H1 (cell line): ENCODE results near the gene MBNL1. TPM values are rescaled to one million over a fixed set of nuclear protein-coding genes. Genes with fewer than 3 reads are reported as not detected.

Experiments used
- CTCF ChIA-PET: fragments of 300-600 bp; sonication (Branson Sonifier 250); formaldehyde crosslinking; loops from one replicate; lab custom pipeline; 2021; ENCODE audit not compliant: partially characterized antibody; lab: Charles Lee
- POLR2A ChIA-PET: fragments of 300-600 bp; sonication (Branson Sonifier 250); formaldehyde crosslinking; loops from one replicate; lab custom pipeline; 2021; ENCODE audit warnings: inconsistent platforms; ENCODE audit not compliant: partially characterized antibody; lab: Charles Lee
- DNase-seq, 2 experiments: peaks; one replicate each; pipeline versions ENCODE4 v3.0.0 to v3.0.0-alpha.2; 2010 to 2022; ENCODE audit warnings: low spot score in 2 of 2, low read depth in 1 of 2, mixed read lengths in 1 of 2
- FAIRE-seq: peaks from 2 replicates; lab custom pipeline; 2011; peaks lifted over from hg19 to GRCh38; lab: Jason Lieb, UNC
- H2AFZ ChIP-seq: 2 replicates; pipeline ENCODE4 v1.8.1; 2012; ENCODE audit warnings: low read length, inconsistent platforms
- H2AK5ac ChIP-seq: 2 replicates; pipeline ENCODE4 v1.6.1; 2013; ENCODE audit warnings: low read depth, low read length
- H2BK120ac ChIP-seq: replicated peaks from 2 replicates; pipeline ENCODE3; 2013; ENCODE audit warnings: low read depth, low read length, inconsistent platforms
- H2BK12ac ChIP-seq: 2 replicates; pipeline ENCODE4 v1.6.1; 2013; ENCODE audit warnings: low read depth, low read length
- H2BK15ac ChIP-seq: 2 replicates; pipeline ENCODE4 v1.6.1; 2013; ENCODE audit warnings: low read length
- H2BK20ac ChIP-seq: 2 replicates; pipeline ENCODE4 v1.6.1; 2013; ENCODE audit warnings: low read length
- H2BK5ac ChIP-seq: 2 replicates; pipeline ENCODE4 v1.6.1; 2013; ENCODE audit warnings: low read depth, low read length
- H3K14ac ChIP-seq: 2 replicates; pipeline ENCODE4 v1.6.1; 2013; ENCODE audit warnings: inconsistent platforms; ENCODE audit not compliant: insufficient read length
- H3K18ac ChIP-seq: 2 replicates; pipeline ENCODE4 v1.6.1; 2013; ENCODE audit warnings: low read length; ENCODE audit errors: extremely low read depth
- H3K23ac ChIP-seq: 2 replicates; pipeline ENCODE4 v1.6.1; 2013; ENCODE audit warnings: inconsistent platforms; ENCODE audit not compliant: insufficient read length
- H3K23me2 ChIP-seq: 2 replicates; pipeline ENCODE4 v1.6.1; 2013; ENCODE audit warnings: low read depth, low read length
- H3K27ac ChIP-seq: 2 replicates; pipeline ENCODE4 v1.6.1; 2011; ENCODE audit warnings: low read depth, low read length, inconsistent platforms
- H3K27me3 ChIP-seq, 4 experiments: replicated peaks in 1 of 4; 1 replicate in 1 of 4; 2 replicates in 3 of 4; pipeline versions ENCODE4 v1.6.1 to v1.8.1; 2011 to 2013; ENCODE audit warnings: low read length in 3 of 4, mild to moderate bottlenecking in 3 of 4, inconsistent platforms in 2 of 4, mixed read lengths in 2 of 4, moderate library complexity in 1 of 4; ENCODE audit not compliant: control insufficient read depth in 3 of 4, insufficient read depth in 3 of 4; ENCODE audit errors: extremely low read depth in 1 of 4
- H3K36me3 ChIP-seq, 4 experiments: 2 replicates each; pipeline versions ENCODE4 v1.6.1 to v1.8.1; 2011 to 2013; ENCODE audit warnings: mild to moderate bottlenecking in 4 of 4, low read length in 3 of 4, moderate library complexity in 2 of 4, control low read depth in 1 of 4, inconsistent platforms in 1 of 4; ENCODE audit not compliant: insufficient read depth in 4 of 4, control insufficient read depth in 2 of 4
- H3K4ac ChIP-seq: replicated peaks from 2 replicates; pipeline ENCODE3; 2013; ENCODE audit warnings: low read length, low read depth, mixed read lengths, inconsistent platforms; ENCODE audit not compliant: insufficient read length
- H3K4me1 ChIP-seq, 4 experiments: replicated peaks in 1 of 4; 1 replicate in 1 of 4; 2 replicates in 3 of 4; pipeline versions ENCODE4 v1.6.1 to v1.8.1; 2011 to 2013; ENCODE audit warnings: low read length in 3 of 4, inconsistent platforms in 2 of 4, mixed read lengths in 1 of 4; ENCODE audit not compliant: insufficient read depth in 4 of 4, control insufficient read depth in 3 of 4
- H3K4me2 ChIP-seq, 2 experiments: 2 replicates each; pipeline versions ENCODE4 v1.6.1 to v1.8.1; 2011 to 2013; ENCODE audit warnings: low read depth in 2 of 2, low read length in 2 of 2, control low read depth in 1 of 2, inconsistent platforms in 1 of 2, mild to moderate bottlenecking in 1 of 2; ENCODE audit not compliant: insufficient read depth in 1 of 2
- H3K4me3 ChIP-seq, 4 experiments: fragments of 200-600, 300-600 bp in 1 of 4; sonication (generic), shearing (Covaris generic), sonication (Bioruptor Twin) in 1 of 4; 2 replicates each; pipeline versions ENCODE4 v1.5.1 to v1.8.1; 2011 to 2016; ENCODE audit warnings: low read length in 4 of 4, low read depth in 3 of 4, control low read depth in 2 of 4, inconsistent platforms in 2 of 4, mild to moderate bottlenecking in 2 of 4, mixed read lengths in 1 of 4, moderate library complexity in 1 of 4; ENCODE audit not compliant: insufficient read depth in 2 of 4; ENCODE audit errors: extremely low read depth in 1 of 4
- H3K56ac ChIP-seq: replicated peaks from 2 replicates; pipeline ENCODE3; 2013; ENCODE audit warnings: low read depth, mild to moderate bottlenecking, mixed read lengths, low read length, inconsistent platforms; ENCODE audit not compliant: insufficient read length
- H3K79me1 ChIP-seq: 2 replicates; pipeline ENCODE4 v1.6.1; 2013; ENCODE audit warnings: low read depth, low read length, control low read depth
- H3K79me2 ChIP-seq, 2 experiments: 2 replicates each; pipeline versions ENCODE4 v1.6.1 to v1.8.1; 2012 to 2013; ENCODE audit warnings: low read length in 2 of 2, mild to moderate bottlenecking in 2 of 2, inconsistent platforms in 1 of 2; ENCODE audit not compliant: insufficient read depth in 2 of 2, control insufficient read depth in 1 of 2
- H3K9ac ChIP-seq, 4 experiments: replicated peaks in 1 of 4; 1 replicate in 1 of 4; 2 replicates in 3 of 4; pipeline versions ENCODE4 v1.6.1 to v1.8.1; 2011 to 2013; ENCODE audit warnings: low read depth in 3 of 4, low read length in 3 of 4, control low read depth in 2 of 4, mild to moderate bottlenecking in 2 of 4, moderate library complexity in 2 of 4, inconsistent platforms in 1 of 4; ENCODE audit errors: extremely low read depth in 1 of 4
- H3K9me3 ChIP-seq, 2 experiments: 2 replicates each; pipeline versions ENCODE4 v1.6.1 to v1.8.1; 2012 to 2013; ENCODE audit warnings: mild to moderate bottlenecking in 2 of 2, moderate library complexity in 2 of 2, control low read depth in 1 of 2, inconsistent platforms in 1 of 2, low read depth in 1 of 2, low read length in 1 of 2, mixed read lengths in 1 of 2; ENCODE audit not compliant: insufficient read depth in 2 of 2
- H4K20me1 ChIP-seq, 2 experiments: replicated peaks in 1 of 2; 2 replicates each; pipeline versions ENCODE3 to v1.8.1; 2011 to 2013; ENCODE audit warnings: inconsistent platforms in 2 of 2, low read length in 2 of 2, mild to moderate bottlenecking in 1 of 2; ENCODE audit not compliant: insufficient read depth in 2 of 2, control insufficient read depth in 1 of 2
- H4K5ac ChIP-seq: 2 replicates; pipeline ENCODE4 v1.6.1; 2013; ENCODE audit warnings: low read length, low read depth, mixed read lengths, inconsistent platforms; ENCODE audit not compliant: insufficient read length
- H4K8ac ChIP-seq: 2 replicates; pipeline ENCODE4 v1.8.0; 2013; ENCODE audit warnings: mild to moderate bottlenecking, moderate library complexity, low read length, inconsistent platforms; ENCODE audit not compliant: insufficient read depth; ENCODE audit errors: extremely low read depth
- H4K91ac ChIP-seq: replicated peaks from 2 replicates; pipeline ENCODE3; 2013; ENCODE audit warnings: low read length, mixed read lengths, inconsistent platforms; ENCODE audit not compliant: insufficient read length
- ASH2L ChIP-seq: fragments of 200-600, 300-600 bp; sonication (generic); IDR thresholded peaks from one replicate; pipeline ENCODE4 v1.7.1; 2017; ENCODE audit warnings: low read length
- ATF3 ChIP-seq: IDR thresholded peaks from 2 replicates; pipeline ENCODE4 v1.6.1; 2011; ENCODE audit warnings: low read depth, mild to moderate bottlenecking, low read length; ENCODE audit not compliant: insufficient read depth
- BCL11A ChIP-seq, 2 experiments: IDR thresholded peaks; one replicate each; pipeline ENCODE4 v1.6.1; 2011; ENCODE audit warnings: low read depth in 2 of 2, low read length in 2 of 2, mild to moderate bottlenecking in 2 of 2
- POU5F1 ChIP-seq: IDR thresholded peaks from 2 replicates; pipeline ENCODE4 v1.6.1; 2011; ENCODE audit warnings: low read depth, mild to moderate bottlenecking, low read length, moderate library complexity
- SRF ChIP-seq: IDR thresholded peaks from 2 replicates; pipeline ENCODE4 v1.6.1; 2011; ENCODE audit warnings: mild to moderate bottlenecking, low read depth, low read length, moderate library complexity
- WGBS, 2 experiments: shearing (Covaris generic) in 1 of 2; methylation state at CpG; one replicate each; pipeline versions ENCODE4 v1.1.6 to v1.1.7; 2013 to 2015; ENCODE audit warnings: low lambda C conversion rate in 2 of 2, mixed read lengths in 2 of 2, inconsistent platforms in 1 of 2, low coverage in 1 of 2, missing lambda C conversion rate in 1 of 2; ENCODE audit not compliant: insufficient replicate concordance in 2 of 2, insufficient coverage in 1 of 2, insufficient read length in 1 of 2; ENCODE audit errors: extremely low coverage in 1 of 2, missing lambda C conversion rate in 1 of 2; 5-methylcytosine and 5-hydroxymethylcytosine counted together
- polyA plus RNA-seq, 7 experiments: library from polyadenylated mRNA; depleted of rRNA in 3 of 7; stranded (reverse) in 5 of 7; unstranded in 2 of 7; fragments of >200 nt in 5 of 7; fragments of 200-250 nt in 2 of 7; gene quantifications; 1 replicate in 5 of 7; 2 replicates in 1 of 7; 4 replicates in 1 of 7; pipeline versions ENCODE4 v1.2.1 to v1.2.3, GENCODE V29; 2011 to 2013; ENCODE audit warnings: missing spikeins in 2 of 7, mixed read lengths in 2 of 7
- total RNA-seq: library from RNA; stranded (reverse); fragmentation: NEBNext Ultra II Directional; extraction: Animal tissue kit (Norgen Biotek cat#: 25700); gene quantifications from 2 replicates; pipeline ENCODE4 v1.2.1, GENCODE V29; 2021
- TF ChIP-seq, protein P1 (sequence below): IDR thresholded peaks from 2 replicates; pipeline ENCODE4 v1.6.1; 2012; ENCODE audit warnings: inconsistent platforms

The MBNL1 gene
- total and polyA plus RNA-seq, 2 of the 8 experiments (the other 6 are each of a cell fraction or from before 2014, with no cell fraction given), result 5.0 to 16.4 TPM

- Histone ChIP-seq H3K4me1 (0 out of 7 replicates have a peak, but pooled peaks cover 0 to 3% (median 0%) of the 10 kb centered on the region in 4 experiments), H4K20me1 (no peaks in the 10 kb centered on the region), H3K79me1 (no peaks in the 10 kb centered on the region), H3K23me2 (no peaks in the 10 kb centered on the region), H2BK15ac (no peak overlapping the region), H2BK120ac (no peak overlapping the region), H3K14ac (no peak overlapping the region), H2BK12ac (no peak overlapping the region), H3K4me3 (no peak overlapping the region), H3K27ac (no peak overlapping the region), H3K9ac (no peak overlapping the region), H3K4me2 (no peak overlapping the region), H2AK5ac (no peak overlapping the region), H2BK5ac (no peak overlapping the region), H3K36me3 (no peaks in the 10 kb centered on the region; a peak in 1 of 8 replicates), H2AFZ (no peak overlapping the region), H3K23ac (no peak overlapping the region), H3K56ac (no peak overlapping the region), H2BK20ac (no peak overlapping the region), H3K79me2 (peaks cover 0 to 9% of the 10 kb centered on the region in 2 experiments; a peak in 2 of 4 replicates), H4K8ac (no peak overlapping the region), H3K18ac (no peak overlapping the region), H3K9me3 (no peaks in the 10 kb centered on the region), H4K5ac (no peak overlapping the region), H4K91ac (no peak overlapping the region), H3K27me3 (no peaks in the 10 kb centered on the region), H3K4ac (no peak overlapping the region)
- POLR2A ChIA-PET, result no interaction called here
- CTCF ChIA-PET, result interaction anchor here (0.6 kb wide), 1 partner anchor 1288 kb away, joined by 4 read pairs; no protein-coding TSS in a partner anchor
- WGBS, 2 experiments, result 87% methylated on average over 2 of the region's 2 CpGs; no CpG with 5 or more reads in 1 of the 2 experiments
- FAIRE-seq, result no peak
- DNase-seq, result no peak
- TF ChIP-seq BCL11A (IDR thresholded peaks at IDR 0.05; ENCODE audit: low read depth in 2 of 2, low read length in 2 of 2) (no peak), SRF (no peak), ATF3 (no peak), ASH2L (no peak), POU5F1 (no peak)
- TF ChIP-seq, protein P1, sequence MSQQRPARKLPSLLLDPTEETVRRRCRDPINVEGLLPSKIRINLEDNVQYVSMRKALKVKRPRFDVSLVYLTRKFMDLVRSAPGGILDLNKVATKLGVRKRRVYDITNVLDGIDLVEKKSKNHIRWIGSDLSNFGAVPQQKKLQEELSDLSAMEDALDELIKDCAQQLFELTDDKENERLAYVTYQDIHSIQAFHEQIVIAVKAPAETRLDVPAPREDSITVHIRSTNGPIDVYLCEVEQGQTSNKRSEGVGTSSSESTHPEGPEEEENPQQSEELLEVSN, result no peak
Measured at GRCh38 chr3:152348436-152349177, 79.9 kb downstream of the MBNL1 start.
